GM12892 (cell line): Measurements from ENCODE around the gene PTPRN2.

Experiments used
- POLR2A ChIP-seq: IDR thresholded peaks from 2 replicates; pipeline ENCODE4 v1.6.1; 2011; ENCODE audit warnings: low read depth, low read length, control low read depth
- POLR2AphosphoS5 ChIP-seq: IDR thresholded peaks from 2 replicates; pipeline ENCODE4 v1.6.1; 2011; ENCODE audit warnings: low read depth, low read length, control low read depth
- TAF1 ChIP-seq: IDR thresholded peaks from 2 replicates; pipeline ENCODE4 v1.6.1; 2011; ENCODE audit warnings: low read depth, mild to moderate bottlenecking, control low read depth, low read length, borderline replicate concordance

DNA sequence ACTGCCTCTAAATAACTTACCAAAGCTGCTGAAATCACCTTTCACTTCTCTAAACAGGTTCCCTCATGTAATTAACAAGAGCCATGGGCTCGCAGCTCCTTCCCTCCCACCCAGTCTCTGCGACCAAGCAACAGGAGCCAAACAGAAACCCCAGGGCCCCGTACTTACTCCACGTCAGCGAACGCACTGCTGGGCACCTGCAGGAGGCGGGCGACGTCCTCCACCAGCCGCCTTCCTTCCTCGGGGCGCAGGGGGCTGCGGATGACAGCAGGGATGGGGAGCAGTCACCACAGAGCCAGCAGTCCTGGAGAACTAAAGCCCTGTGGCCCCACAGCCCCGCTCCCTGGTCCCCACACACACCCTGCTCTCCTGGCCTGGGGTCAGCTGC, 477.0 kb downstream of the PTPRN2 start:
- TF ChIP-seq POLR2AphosphoS5: no peak
- TF ChIP-seq POLR2A: no peak
- no peak for TF ChIP-seq TAF1
